ENCODE data around the gene ADCY1.

Gene ADCY1

GRCh38 chr7:45649560-45650346 is 75.6 kb downstream of the ADCY1 start:
- Mint-ChIP-seq H3K4me3 (no peak overlapping the region), H3K36me3 (ENCODE audit: insufficient read depth) (no peaks in the 10 kb centered on the region), H3K4me1 (ENCODE audit: low read depth in 2 of 2) (no peaks in the 10 kb centered on the region), H3K9me3 (no peaks in the 10 kb centered on the region), H3K27me3 (peaks cover under 1 to 27% of the 10 kb centered on the region in 2 donors), H3K27ac (no peak overlapping the region)
- ATAC-seq (replicated peaks) = no peak
- no peak for DNase-seq

GRCh38 chr7:45650404-45651394 is 76.5 kb downstream of the ADCY1 start:
- H3K36me3 Mint-ChIP-seq (ENCODE audit: insufficient read depth) = no peaks in the 10 kb centered on the region
- no peak overlapping the region for H3K27ac Mint-ChIP-seq
- DNase-seq = no peak
- H3K9me3 Mint-ChIP-seq = no peaks in the 10 kb centered on the region
- H3K27me3 Mint-ChIP-seq = peaks cover 0 to 21% of the 10 kb centered on the region in 2 donors
- no peak overlapping the region for H3K4me3 Mint-ChIP-seq
- H3K4me1 Mint-ChIP-seq (ENCODE audit: low read depth in 2 of 2) = no peaks in the 10 kb centered on the region
- ATAC-seq (replicated peaks) = no peak

GRCh38 chr7:45651540-45651939 is 77.4 kb downstream of the ADCY1 start:
- no peaks in the 10 kb centered on the region for H3K36me3 Mint-ChIP-seq (ENCODE audit: insufficient read depth)
- H3K27ac Mint-ChIP-seq = no peak overlapping the region
- H3K9me3 Mint-ChIP-seq = no peaks in the 10 kb centered on the region
- no peak for ATAC-seq (replicated peaks)
- DNase-seq = no peak
- H3K4me1 Mint-ChIP-seq (ENCODE audit: low read depth in 2 of 2) = no peaks in the 10 kb centered on the region
- no peak overlapping the region for H3K4me3 Mint-ChIP-seq
- peaks cover 0 to 13% of the 10 kb centered on the region in 2 donors for H3K27me3 Mint-ChIP-seq

- ATAC-seq (replicated peaks) = no peak
- Mint-ChIP-seq H3K27me3 (peaks cover 0 to 8% of the 10 kb centered on the region in 2 donors), H3K4me3 (no peak overlapping the region), H3K4me1 (ENCODE audit: low read depth in 2 of 2) (no peaks in the 10 kb centered on the region), H3K36me3 (ENCODE audit: insufficient read depth) (no peaks in the 10 kb centered on the region), H3K9me3 (no peaks in the 10 kb centered on the region), H3K27ac (no peak overlapping the region)
- DNase-seq = no peak
Measured at GRCh38 chr7:45652630-45653029, 78.5 kb downstream of the ADCY1 start.

- Mint-ChIP-seq H3K36me3 (ENCODE audit: insufficient read depth) (no peaks in the 10 kb centered on the region), H3K9me3 (no peaks in the 10 kb centered on the region), H3K27me3 (peaks cover 0 to under 1% of the 10 kb centered on the region in 2 donors), H3K27ac (no peak overlapping the region), H3K4me1 (ENCODE audit: low read depth in 2 of 2) (no peaks in the 10 kb centered on the region), H3K4me3 (no peak overlapping the region)
- ATAC-seq (replicated peaks) = no peak
- DNase-seq = no peak
Measured at GRCh38 chr7:45653209-45653907, 79.2 kb downstream of the ADCY1 start.

- Mint-ChIP-seq H3K36me3 (ENCODE audit: insufficient read depth) (no peaks in the 10 kb centered on the region), H3K4me3 (no peak overlapping the region), H3K27ac (no peak overlapping the region), H3K27me3 (peaks cover 0 to 2% of the 10 kb centered on the region in 2 donors), H3K4me1 (ENCODE audit: low read depth in 2 of 2) (no peaks in the 10 kb centered on the region), H3K9me3 (no peaks in the 10 kb centered on the region)
- ATAC-seq (replicated peaks) (no peak), DNase-seq (no peak)
Measured at GRCh38 chr7:45654341-45654740, 80.2 kb downstream of the ADCY1 start.

GRCh38 chr7:45655539-45655938 is 81.4 kb downstream of the ADCY1 start:
- H3K4me1 Mint-ChIP-seq (ENCODE audit: low read depth in 2 of 2) = no peaks in the 10 kb centered on the region
- ATAC-seq (replicated peaks) (no peak), DNase-seq (no peak)
- H3K4me3 Mint-ChIP-seq = no peak overlapping the region
- H3K27me3 Mint-ChIP-seq = peaks cover 0 to 14% of the 10 kb centered on the region in 2 donors
- no peaks in the 10 kb centered on the region for H3K9me3 Mint-ChIP-seq
- no peak overlapping the region for H3K27ac Mint-ChIP-seq
- H3K36me3 Mint-ChIP-seq (ENCODE audit: insufficient read depth) = peaks cover under 1% of the 10 kb centered on the region

GRCh38 chr7:45656431-45656830 is 82.3 kb downstream of the ADCY1 start:
- Mint-ChIP-seq H3K27me3 (peaks cover 0 to 17% of the 10 kb centered on the region in 2 donors), H3K9me3 (no peaks in the 10 kb centered on the region), H3K36me3 (ENCODE audit: insufficient read depth) (peaks cover 2% of the 10 kb centered on the region), H3K27ac (no peak overlapping the region), H3K4me1 (ENCODE audit: low read depth in 2 of 2) (no peaks in the 10 kb centered on the region), H3K4me3 (no peak overlapping the region)
- no peak for DNase-seq
- no peak for ATAC-seq (replicated peaks)

GRCh38 chr7:45657136-45657889 is 83.1 kb downstream of the ADCY1 start:
- Mint-ChIP-seq H3K4me3 (no peak overlapping the region), H3K27ac (no peak overlapping the region), H3K27me3 (peaks cover 0 to 17% of the 10 kb centered on the region in 2 donors), H3K9me3 (no peaks in the 10 kb centered on the region), H3K4me1 (ENCODE audit: low read depth in 2 of 2) (no peaks in the 10 kb centered on the region), H3K36me3 (ENCODE audit: insufficient read depth) (peaks cover 2% of the 10 kb centered on the region)
- no peak for ATAC-seq (replicated peaks)
- no peak for DNase-seq

- H3K9me3 Mint-ChIP-seq = no peaks in the 10 kb centered on the region
- no peak overlapping the region for H3K27ac Mint-ChIP-seq
- H3K36me3 Mint-ChIP-seq (ENCODE audit: insufficient read depth) = peaks cover 2% of the 10 kb centered on the region
- H3K27me3 Mint-ChIP-seq = peaks cover 0 to 17% of the 10 kb centered on the region in 2 donors
- no peak overlapping the region for H3K4me3 Mint-ChIP-seq
- DNase-seq = no peak
- no peak for ATAC-seq (replicated peaks)
- no peaks in the 10 kb centered on the region for H3K4me1 Mint-ChIP-seq (ENCODE audit: low read depth in 2 of 2)
Measured at GRCh38 chr7:45657890-45658715, 83.9 kb downstream of the ADCY1 start.

- peaks cover 2% of the 10 kb centered on the region for H3K36me3 Mint-ChIP-seq (ENCODE audit: insufficient read depth)
- H3K9me3 Mint-ChIP-seq = no peaks in the 10 kb centered on the region
- H3K27ac Mint-ChIP-seq = no peak overlapping the region
- no peak overlapping the region for H3K4me3 Mint-ChIP-seq
- H3K4me1 Mint-ChIP-seq (ENCODE audit: low read depth in 2 of 2) = no peaks in the 10 kb centered on the region
- ATAC-seq (replicated peaks) (no peak), DNase-seq (no peak)
- H3K27me3 Mint-ChIP-seq = peaks cover 0 to 17% of the 10 kb centered on the region in 2 donors
Measured at GRCh38 chr7:45658716-45659495, 84.7 kb downstream of the ADCY1 start.
